Peyer's patch (tissue), 4 donors: ENCODE measurements around the gene TDRD12. TPM values are rescaled to one million over a fixed set of nuclear protein-coding genes. Genes with fewer than 3 reads are reported as not detected.
A peak's percentile ranks its signal among the peaks of the same experiment; 100 is the strongest.

Source experiments
- DNase-seq, 3 donors: peaks; one replicate each; pipeline ENCODE4 v3.0.0-alpha.2; 2017 to 2019
- H3K27ac ChIP-seq, 4 donors: fragments of 200-600 bp; sonication (generic); one replicate each; pipeline ENCODE4 v1.5.1; 2016 to 2019
- H3K27me3 ChIP-seq, 2 donors: fragments of 200-600 bp; sonication (generic); one replicate each; pipeline ENCODE4 v1.5.1; 2019
- H3K36me3 ChIP-seq, 3 donors: fragments of 200-600 bp; sonication (generic); one replicate each; pipeline ENCODE4 v1.5.1; 2016 to 2019
- H3K4me1 ChIP-seq, 4 donors: fragments of 200-600 bp; sonication (generic); one replicate each; pipeline ENCODE4 v1.5.1; 2016 to 2019
- H3K4me3 ChIP-seq, 4 donors: fragments of 200-600 bp; sonication (generic); 1 replicate in 3 of 4; 2 replicates in 1 of 4; pipeline ENCODE4 v1.5.1; 2016 to 2019; ENCODE audit warnings: mild to moderate bottlenecking in 1 of 4
- H3K9me3 ChIP-seq, 4 donors: fragments of 200-600 bp; sonication (generic); one replicate each; pipeline ENCODE4 v1.5.1; 2016 to 2019; ENCODE audit warnings: mild to moderate bottlenecking in 1 of 4
- POLR2A ChIP-seq, 2 donors: fragments of 450-650 bp; IDR thresholded peaks; one replicate each; pipeline ENCODE4 v1.5.1; 2017; ENCODE audit warnings: antibody characterized with exemption in 2 of 2, mild to moderate bottlenecking in 2 of 2, moderate library complexity in 2 of 2
- small RNA-seq, 2 donors: library from RNA; depleted of rRNA; stranded (forward); fragments of <200 nt; gene quantifications; one replicate each; pipeline ENCODE3, GENCODE V24; 2016
- total RNA-seq, 4 donors: library from RNA; depleted of rRNA; stranded (reverse); fragments of >200 nt; gene quantifications; one replicate each; pipeline ENCODE4 v1.1.0, GENCODE V29; 2016
- TF ChIP-seq, protein P1 (sequence below), 6 experiments: fragments of 450-650 bp in 4 of 6; fragments of 200-600 bp in 2 of 6; sonication (generic) in 1 of 6; IDR thresholded peaks; one replicate each; pipeline ENCODE4 v1.5.1; 2017 to 2019; ENCODE audit warnings: antibody characterized with exemption in 6 of 6, mild to moderate bottlenecking in 3 of 6, moderate library complexity in 1 of 6

The TDRD12 gene
- total RNA-seq, 4 donors from 2014 or later: 1.7 TPM; not detected in 3

DNA sequence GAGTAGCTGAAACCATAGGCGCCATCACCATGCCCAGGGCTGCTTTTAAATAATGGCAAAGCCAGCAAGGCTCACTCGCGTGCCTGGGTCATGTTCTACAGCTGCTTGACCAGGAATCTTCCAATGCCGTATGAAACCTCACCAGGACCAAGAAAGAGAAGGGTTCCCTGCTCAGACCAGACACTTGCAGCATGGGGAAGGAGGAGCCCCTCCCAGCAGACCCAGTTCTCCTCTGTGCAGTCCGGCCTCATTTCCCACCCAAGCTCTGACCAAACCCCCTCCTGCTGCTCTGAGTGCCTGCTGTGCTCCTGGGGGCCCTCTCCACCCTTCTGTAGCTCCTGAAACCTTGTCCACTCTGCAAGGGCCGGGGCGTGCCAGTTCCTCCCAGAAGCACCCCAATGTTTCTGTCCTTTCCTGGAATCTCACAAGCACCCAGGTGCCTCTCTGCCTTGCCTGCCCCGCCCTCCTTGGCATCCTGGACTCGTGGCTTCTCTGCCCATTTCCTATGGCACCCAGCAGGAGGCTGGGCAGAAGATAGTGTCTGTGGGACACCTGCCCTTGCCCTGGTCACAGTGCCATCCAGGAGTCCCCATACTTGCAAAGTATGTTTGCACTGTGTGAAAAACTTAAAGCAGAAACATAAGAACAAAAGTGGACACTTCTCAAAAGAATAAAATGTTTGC is 156.8 kb downstream of the TDRD12 start:
- no peak for TF ChIP-seq POLR2A (IDR thresholded peaks at IDR 0.05)
- TF ChIP-seq, protein P1, sequence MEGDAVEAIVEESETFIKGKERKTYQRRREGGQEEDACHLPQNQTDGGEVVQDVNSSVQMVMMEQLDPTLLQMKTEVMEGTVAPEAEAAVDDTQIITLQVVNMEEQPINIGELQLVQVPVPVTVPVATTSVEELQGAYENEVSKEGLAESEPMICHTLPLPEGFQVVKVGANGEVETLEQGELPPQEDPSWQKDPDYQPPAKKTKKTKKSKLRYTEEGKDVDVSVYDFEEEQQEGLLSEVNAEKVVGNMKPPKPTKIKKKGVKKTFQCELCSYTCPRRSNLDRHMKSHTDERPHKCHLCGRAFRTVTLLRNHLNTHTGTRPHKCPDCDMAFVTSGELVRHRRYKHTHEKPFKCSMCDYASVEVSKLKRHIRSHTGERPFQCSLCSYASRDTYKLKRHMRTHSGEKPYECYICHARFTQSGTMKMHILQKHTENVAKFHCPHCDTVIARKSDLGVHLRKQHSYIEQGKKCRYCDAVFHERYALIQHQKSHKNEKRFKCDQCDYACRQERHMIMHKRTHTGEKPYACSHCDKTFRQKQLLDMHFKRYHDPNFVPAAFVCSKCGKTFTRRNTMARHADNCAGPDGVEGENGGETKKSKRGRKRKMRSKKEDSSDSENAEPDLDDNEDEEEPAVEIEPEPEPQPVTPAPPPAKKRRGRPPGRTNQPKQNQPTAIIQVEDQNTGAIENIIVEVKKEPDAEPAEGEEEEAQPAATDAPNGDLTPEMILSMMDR (IDR thresholded peaks at IDR 0.05): peak in 3 of 6 experiments; percentile 40 to 53 (median 52)
- no peaks in the 10 kb centered on the region for H3K9me3 ChIP-seq
- peak in 2 of 3 donors; percentile 72 to 77 for DNase-seq
- H3K4me3 ChIP-seq: no peak overlapping the region
- H3K27me3 ChIP-seq: no peaks in the 10 kb centered on the region
- no peaks in the 10 kb centered on the region for H3K36me3 ChIP-seq
- peaks cover 0 to 65% (median 3%) of the 10 kb centered on the region in 4 donors for H3K4me1 ChIP-seq
- H3K27ac ChIP-seq: peak overlapping the region in 3 of 4 donors; percentile 39 to 74 (median 72)

GRCh38 chr19:32876919-32877285 is 157.3 kb downstream of the TDRD12 start:
- peak in 2 of 3 donors; percentile 80 for DNase-seq
- H3K36me3 ChIP-seq: no peaks in the 10 kb centered on the region
- peak overlapping the region in 3 of 4 donors; percentile 46 to 81 (median 72) for H3K27ac ChIP-seq
- no peaks in the 10 kb centered on the region for H3K9me3 ChIP-seq
- no peaks in the 10 kb centered on the region for H3K27me3 ChIP-seq
- peak in 1 of 2 donors; percentile 25 for TF ChIP-seq POLR2A (IDR thresholded peaks at IDR 0.05)
- TF ChIP-seq, protein P1 (IDR thresholded peaks at IDR 0.05): no peak
- peaks cover 0 to 61% (median 3%) of the 10 kb centered on the region in 4 donors for H3K4me1 ChIP-seq
- H3K4me3 ChIP-seq: no peak overlapping the region

Small RNA genes lying within 50 kb of the gene (small RNA-seq; reads per million reads assigned to genes)
- 0 to 0.51 reads per million in 2 donors for gene RN7SKP22

Other genes with a start within 250 kb of the TDRD12 start
- gene PDCD5, start 138.6 kb upstream of the TDRD12 start, total RNA-seq: 10 to 100 TPM; 32.5 to 80.0 (median 43.3) TPM
- 10 to 100 TPM; 33.2 to 48.0 (median 38.7) TPM for gene ANKRD27, start 44.6 kb upstream of the TDRD12 start, total RNA-seq
- under 1 TPM in 1 of 4 donors, not detected in 3; 0.67 TPM for gene RGS9BP, start 43.9 kb upstream of the TDRD12 start, total RNA-seq
- gene NUDT19, start 27.9 kb upstream of the TDRD12 start, total RNA-seq: 10 to 100 TPM in 3 of 4 donors, 1 to 10 TPM in 1; 7.4 to 16.6 (median 12.6) TPM
- 1,000 to 10,000 TPM in 1 of 4 donors, 100 to 1,000 TPM in 2, 10 to 100 TPM in 1; 22.3 to 1,183 (median 609) TPM for gene SLC7A9, start 150.0 kb downstream of the TDRD12 start, total RNA-seq